Uterus (tissue), 2 donors: ENCODE data around the gene TMEM151A.

Source experiments
- POLR2A ChIP-seq, 2 donors: fragments of 450-650 bp; IDR thresholded peaks; one replicate each; pipeline ENCODE4 v1.6.1; 2016; ENCODE audit warnings: antibody characterized with exemption in 2 of 2, mild to moderate bottlenecking in 1 of 2, moderate library complexity in 1 of 2
- TF ChIP-seq, protein P1 (sequence below), 4 experiments: fragments of 200-600 bp in 2 of 4; fragments of 450-650 bp in 2 of 4; sonication (generic) in 2 of 4; IDR thresholded peaks; one replicate each; pipeline ENCODE4 v1.5.1; 2016 to 2019; ENCODE audit warnings: antibody characterized with exemption in 4 of 4, mild to moderate bottlenecking in 2 of 4, moderate library complexity in 1 of 4

DNA sequence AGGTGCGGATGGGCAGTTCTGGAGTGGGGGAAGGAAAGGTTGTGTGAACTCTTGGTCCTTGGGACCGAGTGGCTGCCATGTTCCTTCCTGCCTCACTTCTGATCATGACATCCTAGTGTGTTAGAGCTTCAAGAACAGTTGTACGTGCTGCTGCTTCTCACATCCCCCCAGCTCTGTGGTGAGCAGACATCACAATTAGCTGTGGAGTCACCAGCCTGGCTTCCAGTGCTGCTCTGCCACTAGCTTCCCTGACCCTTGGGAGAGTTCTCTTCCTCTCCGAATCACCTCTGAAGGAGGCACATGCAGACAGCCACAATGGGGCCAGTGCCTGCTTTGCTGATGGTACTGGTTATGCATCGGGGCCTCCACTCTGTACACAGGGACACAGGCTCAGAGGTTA is 29.5 kb upstream of the TMEM151A start:
- TF ChIP-seq, protein P1, sequence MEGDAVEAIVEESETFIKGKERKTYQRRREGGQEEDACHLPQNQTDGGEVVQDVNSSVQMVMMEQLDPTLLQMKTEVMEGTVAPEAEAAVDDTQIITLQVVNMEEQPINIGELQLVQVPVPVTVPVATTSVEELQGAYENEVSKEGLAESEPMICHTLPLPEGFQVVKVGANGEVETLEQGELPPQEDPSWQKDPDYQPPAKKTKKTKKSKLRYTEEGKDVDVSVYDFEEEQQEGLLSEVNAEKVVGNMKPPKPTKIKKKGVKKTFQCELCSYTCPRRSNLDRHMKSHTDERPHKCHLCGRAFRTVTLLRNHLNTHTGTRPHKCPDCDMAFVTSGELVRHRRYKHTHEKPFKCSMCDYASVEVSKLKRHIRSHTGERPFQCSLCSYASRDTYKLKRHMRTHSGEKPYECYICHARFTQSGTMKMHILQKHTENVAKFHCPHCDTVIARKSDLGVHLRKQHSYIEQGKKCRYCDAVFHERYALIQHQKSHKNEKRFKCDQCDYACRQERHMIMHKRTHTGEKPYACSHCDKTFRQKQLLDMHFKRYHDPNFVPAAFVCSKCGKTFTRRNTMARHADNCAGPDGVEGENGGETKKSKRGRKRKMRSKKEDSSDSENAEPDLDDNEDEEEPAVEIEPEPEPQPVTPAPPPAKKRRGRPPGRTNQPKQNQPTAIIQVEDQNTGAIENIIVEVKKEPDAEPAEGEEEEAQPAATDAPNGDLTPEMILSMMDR (IDR thresholded peaks at IDR 0.05): no peak
- no peak for TF ChIP-seq POLR2A (IDR thresholded peaks at IDR 0.05)
